OCI-LY1 (cell line): ENCODE measurements around the gene ZNF804A.

Experiments used
- CTCF ChIP-seq: fragments of 200-600 bp; sonication (generic), shearing (Covaris generic); IDR thresholded peaks from 2 replicates; pipeline ENCODE4 v1.5.1; 2017; ENCODE audit warnings: mild to moderate bottlenecking, antibody characterized with exemption, low read length, moderate library complexity, mixed read lengths
- EZH2 ChIP-seq: fragments of 200-600 bp; sonication (generic), shearing (Covaris generic); IDR thresholded peaks from 2 replicates; pipeline ENCODE4 v1.8.0; 2017; ENCODE audit warnings: borderline replicate concordance, mixed run types, mild to moderate bottlenecking, antibody characterized with exemption, low read length, moderate library complexity, mixed read lengths

- TF ChIP-seq CTCF (no peak), EZH2 (no peak)
Measured at GRCh38 chr2:184875911-184876310, 277.6 kb downstream of the ZNF804A start.
